SK-N-SH (cell line): ENCODE data around the gene PPP1R14B. TPM values are rescaled to one million over a fixed set of nuclear protein-coding genes. Genes with fewer than 3 reads are reported as not detected.

Source experiments
- CTCF ChIA-PET: fragments of 300-600, 350-600 bp; formaldehyde crosslinking; extraction: SDS; loops from one replicate; lab custom pipeline; 2021; lab: Yijun Ruan, JAX
- POLR2A ChIA-PET: fragments of 350-600 bp; sonication (Branson Sonifier 250); formaldehyde crosslinking; extraction: SDS; loops from one replicate; lab custom pipeline; 2020; ENCODE audit warnings: antibody characterized with exemption, inconsistent platforms; lab: Yijun Ruan, JAX
- DNase-seq: peaks from one replicate; pipeline ENCODE4 v3.0.0; 2012
- H2AFZ ChIP-seq: fragments of 200-600 bp; sonication (generic); 2 replicates; pipeline ENCODE4 v1.8.1; 2016; ENCODE audit warnings: antibody characterized with exemption, mild to moderate bottlenecking, low read depth
- H3F3A ChIP-seq: fragments of 200-600 bp; sonication (generic); replicated peaks from 2 replicates; pipeline ENCODE3; 2016; ENCODE audit warnings: antibody characterized with exemption, mild to moderate bottlenecking; ENCODE audit not compliant: insufficient read depth
- H3K27ac ChIP-seq, 2 experiments: fragments of 200-500 bp in 1 of 2; fragments of 200-600 bp in 1 of 2; sonication (Bioruptor generic) in 1 of 2; sonication (generic), shearing (Covaris generic) in 1 of 2; 2 replicates each; pipeline versions ENCODE4 v1.5.1 to v1.6.1; 2014 to 2016; ENCODE audit warnings: low read depth in 2 of 2, inconsistent platforms in 1 of 2, low read length in 1 of 2, mild to moderate bottlenecking in 1 of 2, mixed read lengths in 1 of 2
- H3K27me3 ChIP-seq: fragments of 200-600 bp; sonication (generic), shearing (Covaris generic); 2 replicates; pipeline ENCODE4 v1.6.1; 2016; ENCODE audit warnings: mixed run types; ENCODE audit not compliant: insufficient read depth
- H3K36me3 ChIP-seq, 2 experiments: fragments of 200-500 bp in 1 of 2; fragments of 200-600 bp in 1 of 2; sonication (Bioruptor generic) in 1 of 2; sonication (generic) in 1 of 2; replicated peaks in 1 of 2; 2 replicates each; pipeline versions ENCODE3 to v1.5.1; 2014 to 2016; ENCODE audit warnings: low read length in 1 of 2, mild to moderate bottlenecking in 1 of 2; ENCODE audit not compliant: insufficient read depth in 2 of 2, control insufficient read depth in 1 of 2
- H3K4me1 ChIP-seq, 2 experiments: fragments of 200-500 bp in 1 of 2; fragments of 200-600 bp in 1 of 2; sonication (Bioruptor generic) in 1 of 2; sonication (generic), shearing (Covaris generic) in 1 of 2; 2 replicates each; pipeline versions ENCODE4 v1.5.1 to v1.6.1; 2014 to 2016; ENCODE audit warnings: low read depth in 1 of 2, low read length in 1 of 2, mixed run types in 1 of 2; ENCODE audit not compliant: insufficient read depth in 2 of 2, control insufficient read depth in 1 of 2
- H3K4me2 ChIP-seq: fragments of 200-600 bp; sonication (generic), shearing (Covaris generic); 2 replicates; pipeline ENCODE4 v1.6.1; 2017; ENCODE audit warnings: mixed run types
- H3K4me3 ChIP-seq, 2 experiments: fragments of 200-500 bp in 1 of 2; fragments of 200-600 bp in 1 of 2; sonication (Bioruptor generic) in 1 of 2; sonication (generic), shearing (Covaris generic) in 1 of 2; 2 replicates each; pipeline versions ENCODE4 v1.5.1 to v1.8.1; 2014 to 2016; ENCODE audit warnings: low read depth in 2 of 2, inconsistent platforms in 1 of 2, low read length in 1 of 2, mild to moderate bottlenecking in 1 of 2, mixed read lengths in 1 of 2, moderate library complexity in 1 of 2
- H3K79me2 ChIP-seq: fragments of 200-600 bp; sonication (generic); 2 replicates; pipeline ENCODE4 v1.8.1; 2017; ENCODE audit warnings: mild to moderate bottlenecking; ENCODE audit not compliant: insufficient read depth
- H3K9ac ChIP-seq: fragments of 200-600 bp; sonication (generic); 2 replicates; pipeline ENCODE4 v1.6.1; 2017; ENCODE audit warnings: mixed run types
- H3K9me2 ChIP-seq: fragments of 200-600 bp; sonication (generic); 2 replicates; pipeline ENCODE4 v1.6.1; 2017; ENCODE audit warnings: mixed run types
- H3K9me3 ChIP-seq: fragments of 200-600 bp; sonication (generic); 2 replicates; pipeline ENCODE4 v1.6.1; 2017; ENCODE audit warnings: mixed run types, mild to moderate bottlenecking, moderate library complexity
- H4K20me1 ChIP-seq: fragments of 200-600 bp; sonication (generic); 2 replicates; pipeline ENCODE4 v1.6.1; 2017; ENCODE audit warnings: mild to moderate bottlenecking, mixed run types; ENCODE audit not compliant: insufficient read depth
- CHD2 ChIP-seq: fragments of 150-350 bp; IDR thresholded peaks from 2 replicates; pipeline ENCODE4 v1.6.1; 2018; ENCODE audit warnings: low read length; ENCODE audit not compliant: partially characterized antibody
- EP300 ChIP-seq, 2 experiments: IDR thresholded peaks; 2 replicates each; pipeline versions ENCODE4 v1.4.0 to v1.6.1; 2012; ENCODE audit warnings: borderline replicate concordance in 1 of 2, low read depth in 1 of 2, low read length in 1 of 2
- FOSL2 ChIP-seq: IDR thresholded peaks from 2 replicates; pipeline ENCODE4 v1.4.0; 2012; ENCODE audit warnings: low read depth, mild to moderate bottlenecking, moderate library complexity, borderline replicate concordance
- FOXJ3 ChIP-seq: sonication (generic); formaldehyde crosslinking; IDR thresholded peaks from 2 replicates; pipeline ENCODE4 v1.5.1; 2020; ENCODE audit warnings: mild to moderate bottlenecking, missing genetic modification reagents
- MAX ChIP-seq: IDR thresholded peaks from 2 replicates; pipeline ENCODE4 v1.4.0; 2012; ENCODE audit warnings: low read depth
- MXI1 ChIP-seq: IDR thresholded peaks from 2 replicates; pipeline ENCODE4 v1.6.1; 2012; ENCODE audit warnings: mild to moderate bottlenecking, low read depth, low read length, improper control_type of control experiment
- RCOR1 ChIP-seq: fragments of 150-350 bp; IDR thresholded peaks from 2 replicates; pipeline ENCODE4 v1.6.1; 2017; ENCODE audit warnings: antibody characterized with exemption, low read length
- REST ChIP-seq: IDR thresholded peaks from 2 replicates; pipeline ENCODE4 v1.6.1; 2012; ENCODE audit warnings: mild to moderate bottlenecking, low read depth, low read length, moderate library complexity
- RXRA ChIP-seq: IDR thresholded peaks from 2 replicates; pipeline ENCODE4 v1.4.0; 2012; ENCODE audit warnings: low read depth, mild to moderate bottlenecking, borderline replicate concordance
- SIN3A ChIP-seq: IDR thresholded peaks from 2 replicates; pipeline ENCODE4 v1.6.1; 2012; ENCODE audit warnings: low read depth, mild to moderate bottlenecking, low read length, moderate library complexity, borderline replicate concordance
- SMC3 ChIP-seq: IDR thresholded peaks from 2 replicates; pipeline ENCODE4 v1.6.1; 2012; ENCODE audit warnings: low read depth, low read length, improper control_type of control experiment
- TAF1 ChIP-seq: IDR thresholded peaks from 2 replicates; pipeline ENCODE4 v1.6.1; 2012; ENCODE audit warnings: low read depth, mild to moderate bottlenecking, low read length, moderate library complexity, borderline replicate concordance
- USF2 ChIP-seq: fragments of 150-350 bp; IDR thresholded peaks from 2 replicates; pipeline ENCODE4 v1.6.1; 2017; ENCODE audit warnings: antibody characterized with exemption, low read length, low read depth, borderline replicate concordance
- YY1 ChIP-seq: IDR thresholded peaks from 2 replicates; pipeline ENCODE4 v1.4.0; 2012; ENCODE audit warnings: low read depth, mild to moderate bottlenecking
- ZBTB33 ChIP-seq: IDR thresholded peaks from 2 replicates; pipeline ENCODE4 v1.4.0; 2012; ENCODE audit warnings: low read depth, borderline replicate concordance
- WGBS: methylation state at CpG from one replicate; pipeline ENCODE4 v1.1.6; 2017; ENCODE audit warnings: low lambda C conversion rate; 5-methylcytosine and 5-hydroxymethylcytosine counted together
- polyA plus RNA-seq, 3 experiments: library from polyadenylated mRNA; depleted of rRNA; stranded (reverse); fragments of >200 nt; gene quantifications; 2 replicates each; pipeline ENCODE4 v1.2.3, GENCODE V29; 2012
- TF ChIP-seq, protein P1 (sequence below): fragments of 200-600 bp; sonication (generic); IDR thresholded peaks from 2 replicates; pipeline ENCODE4 v1.6.1; 2017; ENCODE audit warnings: antibody characterized with exemption, mild to moderate bottlenecking, moderate library complexity

PPP1R14B gene
- polyA plus RNA-seq, 1 of the 3 experiments (the other 2 are of a cell fraction) = 523 TPM

DNA sequence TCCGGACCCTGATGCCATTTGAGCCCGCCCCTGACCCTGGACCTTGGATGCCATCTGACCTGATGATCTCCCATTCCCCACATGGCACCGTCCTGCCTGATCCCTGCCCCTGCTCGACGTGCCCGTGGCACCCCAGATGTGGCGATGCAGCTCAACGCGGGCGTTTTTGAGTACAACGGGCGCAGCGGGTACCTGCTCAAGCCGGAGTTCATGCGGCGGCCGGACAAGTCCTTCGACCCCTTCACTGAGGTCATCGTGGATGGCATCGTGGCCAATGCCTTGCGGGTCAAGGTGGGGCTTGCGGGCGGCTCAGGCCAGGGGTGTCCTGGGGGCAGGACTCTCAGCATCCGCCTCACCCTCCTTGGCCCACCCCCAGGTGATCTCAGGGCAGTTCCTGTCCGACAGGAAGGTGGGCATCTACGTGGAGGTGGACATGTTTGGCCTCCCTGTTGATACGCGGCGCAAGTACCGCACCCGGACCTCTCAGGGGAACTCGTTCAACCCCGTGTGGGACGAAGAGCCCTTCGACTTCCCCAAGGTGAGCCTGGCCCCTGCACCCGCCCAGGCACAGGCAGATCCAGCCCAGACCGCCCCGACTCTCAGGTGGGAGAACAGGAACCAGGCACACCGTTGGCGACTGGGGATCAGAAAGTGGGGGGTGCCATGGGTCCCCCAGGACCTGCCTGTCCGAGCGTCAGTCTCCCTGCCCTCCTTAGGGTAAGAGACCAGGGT is 15.7 kb upstream of the PPP1R14B start:
- Histone ChIP-seq H3K9me2 (no peaks in the 10 kb centered on the region), H3K27me3 (no peaks in the 10 kb centered on the region), H2AFZ (no peak overlapping the region), H4K20me1 (no peaks in the 10 kb centered on the region), H3K9me3 (no peaks in the 10 kb centered on the region), H3K9ac (no peak overlapping the region), H3K27ac (peak overlapping the region; percentile 29 to 94; a peak in 2 of 4 replicates), H3K36me3 (peaks cover 24 to 38% of the 10 kb centered on the region in 2 experiments), H3K4me2 (peak overlapping the region; percentile 20; the same call in 1 of the 2 replicates), H3K79me2 (no peaks in the 10 kb centered on the region; the same call in none of the 2 replicates), H3F3A (peaks cover 4% of the 10 kb centered on the region), H3K4me3 (no peak overlapping the region), H3K4me1 (peaks cover 0 to 39% of the 10 kb centered on the region in 2 experiments; a peak in 2 of 4 replicates)
- 93% methylated on average over 30 of the region's 42 CpGs for WGBS
- DNase-seq = no peak
- CTCF ChIA-PET = interaction anchor here (1.1 to 5.7 kb wide), 3 partner anchors 9 to 39 kb away, joined by 5 to 119 read pairs (median 15); partner anchors contain the start of gene PLCB3
- POLR2A ChIA-PET = interaction anchor here (1.2 to 2.8 kb wide), 3 partner anchors 10 to 17 kb away, joined by 3 to 41 read pairs (median 3); partner anchors contain the start of gene PPP1R14B
- TF ChIP-seq RXRA (no peak), MAX (no peak), FOSL2 (no peak), FOXJ3 (CRISPR knock-in tag) (no peak), SIN3A (no peak), YY1 (no peak), SMC3 (no peak), RCOR1 (no peak), TAF1 (no peak)
- TF ChIP-seq, protein P1, sequence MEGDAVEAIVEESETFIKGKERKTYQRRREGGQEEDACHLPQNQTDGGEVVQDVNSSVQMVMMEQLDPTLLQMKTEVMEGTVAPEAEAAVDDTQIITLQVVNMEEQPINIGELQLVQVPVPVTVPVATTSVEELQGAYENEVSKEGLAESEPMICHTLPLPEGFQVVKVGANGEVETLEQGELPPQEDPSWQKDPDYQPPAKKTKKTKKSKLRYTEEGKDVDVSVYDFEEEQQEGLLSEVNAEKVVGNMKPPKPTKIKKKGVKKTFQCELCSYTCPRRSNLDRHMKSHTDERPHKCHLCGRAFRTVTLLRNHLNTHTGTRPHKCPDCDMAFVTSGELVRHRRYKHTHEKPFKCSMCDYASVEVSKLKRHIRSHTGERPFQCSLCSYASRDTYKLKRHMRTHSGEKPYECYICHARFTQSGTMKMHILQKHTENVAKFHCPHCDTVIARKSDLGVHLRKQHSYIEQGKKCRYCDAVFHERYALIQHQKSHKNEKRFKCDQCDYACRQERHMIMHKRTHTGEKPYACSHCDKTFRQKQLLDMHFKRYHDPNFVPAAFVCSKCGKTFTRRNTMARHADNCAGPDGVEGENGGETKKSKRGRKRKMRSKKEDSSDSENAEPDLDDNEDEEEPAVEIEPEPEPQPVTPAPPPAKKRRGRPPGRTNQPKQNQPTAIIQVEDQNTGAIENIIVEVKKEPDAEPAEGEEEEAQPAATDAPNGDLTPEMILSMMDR = no peak

GRCh38 chr11:64261556-64262080 is 14.9 kb upstream of the PPP1R14B start:
- ChIA-PET POLR2A (interaction anchor here (1.2 to 1.3 kb wide), 2 partner anchors 9 to 15 kb away, joined by 3 read pairs; no protein-coding TSS in a partner anchor), CTCF (interaction anchor here (5.7 kb wide), 1 partner anchor 11 kb away, joined by 119 read pairs; the partner anchor contains the start of gene PLCB3)
- Histone ChIP-seq H3K79me2 (no peaks in the 10 kb centered on the region; the same call in none of the 2 replicates), H3K9ac (no peak overlapping the region), H3K9me3 (no peaks in the 10 kb centered on the region), H3F3A (no peaks in the 10 kb centered on the region), H3K9me2 (no peaks in the 10 kb centered on the region), H3K36me3 (peaks cover 24 to 35% of the 10 kb centered on the region in 2 experiments), H4K20me1 (no peaks in the 10 kb centered on the region), H3K4me2 (no peak overlapping the region), H3K4me3 (no peak overlapping the region), H3K27ac (no peak overlapping the region), H2AFZ (no peak overlapping the region), H3K4me1 (peaks cover 0 to 37% of the 10 kb centered on the region in 2 experiments; a peak in 2 of 4 replicates), H3K27me3 (no peaks in the 10 kb centered on the region)
- no peak for DNase-seq
- WGBS = 95% methylated on average over 15 of the region's 18 CpGs
- TF ChIP-seq CHD2 = no peak
- TF ChIP-seq ZBTB33 = no peak
- TF ChIP-seq MXI1 = no peak
- TF ChIP-seq SMC3 = no peak
- no peak for TF ChIP-seq USF2
- TF ChIP-seq FOSL2 = no peak
- TF ChIP-seq FOXJ3 (CRISPR knock-in tag) = no peak
- TF ChIP-seq EP300 (IDR thresholded peaks at IDR 0.05; ENCODE audit: borderline replicate concordance in 1 of 2, low read depth in 1 of 2, low read length in 1 of 2) = no peak
- no peak for TF ChIP-seq REST
